DMS53 treated with DMSO at 0.1 percent for 48 hours (cell line): Measurements from ENCODE around the gene KIF17.

Experiments used
- DNase-seq: peaks from one replicate; lab custom pipeline; 2025; ENCODE audit not compliant: unreplicated experiment; lab: John Stamatoyannopoulos, UW

The KIF17 gene

DNA sequence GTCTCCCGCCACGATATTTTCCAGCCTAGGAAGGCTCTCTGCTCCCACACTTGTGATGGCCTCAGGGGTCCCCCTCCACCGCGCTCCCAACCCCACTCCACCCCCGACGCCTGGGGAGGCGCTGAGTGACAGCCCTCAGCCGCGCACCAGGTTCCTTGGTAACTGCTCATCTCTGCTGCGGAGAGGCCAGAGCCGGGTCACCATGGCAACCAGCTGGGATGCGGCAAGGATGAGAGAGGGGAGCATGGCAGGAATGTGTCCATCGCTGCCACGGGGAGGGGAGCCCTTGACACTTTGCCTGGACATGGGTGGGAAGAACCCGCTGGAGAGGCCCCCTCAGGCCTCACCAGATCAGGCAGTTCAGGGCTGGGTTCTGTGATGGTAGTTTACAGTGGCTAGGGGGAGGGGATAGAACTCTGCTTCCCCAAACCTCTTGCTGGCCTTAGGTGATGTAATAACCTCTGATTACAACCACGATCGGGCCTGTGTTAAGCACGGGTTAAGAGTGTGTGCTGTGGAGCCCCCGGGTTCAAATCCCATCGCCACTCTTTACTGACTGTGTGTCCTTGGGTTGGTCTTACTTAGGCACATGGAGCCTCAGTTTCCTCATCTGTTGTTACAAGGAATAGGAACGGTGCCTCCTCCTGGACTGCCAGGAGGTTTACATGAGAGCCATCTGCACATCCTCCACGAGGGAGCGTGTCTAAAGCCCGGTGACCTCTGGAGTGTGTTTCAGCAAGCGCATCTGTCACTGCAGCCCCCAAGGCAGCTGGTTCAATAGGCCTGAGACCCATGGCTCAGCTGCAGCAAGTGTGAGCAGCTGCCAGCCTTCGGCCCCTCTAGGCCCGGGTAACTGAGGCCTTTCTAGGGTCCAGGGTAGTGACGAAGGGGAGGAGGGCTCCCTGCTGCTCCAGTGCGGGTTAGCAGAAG is 6.3 kb downstream of the KIF17 start:
- DNase-seq: no peak

DNA sequence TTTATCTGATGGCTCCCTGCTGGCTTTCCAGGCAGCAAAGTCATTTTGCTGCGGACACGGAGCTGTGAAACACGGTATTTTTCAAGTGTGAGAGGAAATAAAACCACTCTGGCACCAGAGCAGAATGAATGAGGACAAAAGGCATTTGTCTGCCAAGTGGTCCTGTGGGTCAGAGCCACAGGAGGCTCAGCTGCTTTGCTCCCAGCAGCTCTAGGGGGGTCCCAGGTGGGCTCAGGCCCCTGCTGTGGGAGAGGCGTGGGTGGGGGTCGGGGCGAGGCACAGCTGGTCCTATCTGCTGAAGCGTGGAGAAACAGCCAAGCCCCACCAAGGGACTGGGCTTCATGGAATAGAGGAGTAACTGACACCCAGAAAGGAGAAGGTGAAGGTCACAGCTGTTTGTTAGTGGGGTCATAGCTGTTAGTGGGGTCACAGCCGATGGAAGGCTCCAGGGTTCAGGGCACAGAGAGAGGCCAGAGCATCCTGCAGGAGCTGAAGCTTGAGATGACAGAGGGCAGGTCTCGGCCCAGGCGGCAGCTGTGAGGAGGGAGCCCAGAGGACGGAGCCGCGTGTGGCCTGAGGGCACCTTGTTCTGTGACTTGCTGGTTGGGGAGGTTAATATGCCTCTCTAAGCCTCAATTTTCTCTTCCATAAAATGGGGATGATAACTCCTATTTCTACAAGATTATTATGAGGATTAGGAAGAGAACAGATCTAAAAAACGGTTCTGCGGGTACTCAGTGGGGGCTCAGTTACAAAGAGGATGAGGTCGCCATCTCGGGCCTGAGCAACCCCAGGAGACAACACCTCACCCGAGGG is 7.1 kb downstream of the KIF17 start:
- no peak for DNase-seq

DNA sequence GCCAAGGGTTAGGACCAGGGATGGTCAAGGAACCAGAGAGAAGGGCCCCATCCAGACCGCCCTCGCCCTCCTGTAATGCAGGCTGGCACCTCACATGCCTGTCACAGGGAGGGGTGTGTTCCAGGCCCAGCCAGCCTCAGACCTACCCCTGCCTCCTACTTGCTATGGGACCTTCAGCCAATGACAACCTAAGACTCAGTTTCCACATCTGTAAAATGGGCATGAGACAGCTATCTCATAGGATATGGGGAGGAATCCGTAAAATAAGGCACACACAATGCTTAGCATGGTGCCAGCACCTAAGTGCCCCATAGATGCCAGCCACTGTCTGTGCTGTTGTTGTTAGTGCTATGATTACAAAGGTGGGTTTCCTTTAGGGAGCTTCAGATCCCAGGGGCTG is 7.9 kb downstream of the KIF17 start:
- no peak for DNase-seq

DNA sequence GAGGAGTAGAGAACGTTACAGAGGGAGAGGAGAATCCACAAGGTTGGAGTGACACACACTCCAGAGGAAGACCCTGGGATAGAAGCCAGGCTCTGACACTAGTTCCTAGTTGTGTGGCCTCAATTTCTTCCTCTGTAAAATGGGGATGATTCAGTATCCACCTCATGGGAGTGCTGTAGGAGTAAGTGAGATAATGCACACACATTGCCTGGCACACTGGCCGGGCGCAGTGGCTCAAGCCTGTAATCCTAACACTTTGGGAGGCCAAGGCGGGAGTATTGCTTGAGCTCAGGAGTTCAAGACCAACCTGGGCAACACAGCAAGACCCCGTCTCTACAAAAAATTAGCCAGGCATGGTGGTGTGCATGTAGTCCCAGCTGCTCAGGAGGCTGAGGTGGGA is 8.9 kb downstream of the KIF17 start:
- DNase-seq: no peak

DNA sequence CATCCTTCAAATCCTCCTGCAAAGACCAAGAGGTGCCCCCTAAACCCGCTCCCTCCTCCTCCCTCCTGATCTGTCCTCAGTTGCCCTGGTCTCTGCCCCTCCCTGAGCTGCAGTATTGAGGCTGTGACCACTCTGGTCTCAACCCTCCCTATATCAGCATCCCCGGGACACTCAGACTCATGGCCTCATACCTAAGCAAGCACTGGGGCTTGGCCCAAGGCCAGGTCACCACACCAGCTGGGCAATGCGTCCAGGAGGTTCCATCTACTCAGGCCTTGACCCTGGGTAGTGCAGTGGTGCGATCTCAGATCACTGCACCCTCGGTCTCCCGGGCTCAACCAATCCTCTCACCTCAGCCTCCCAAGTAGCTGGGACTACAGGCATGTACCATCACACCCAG is 9.8 kb downstream of the KIF17 start:
- no peak for DNase-seq

DNA sequence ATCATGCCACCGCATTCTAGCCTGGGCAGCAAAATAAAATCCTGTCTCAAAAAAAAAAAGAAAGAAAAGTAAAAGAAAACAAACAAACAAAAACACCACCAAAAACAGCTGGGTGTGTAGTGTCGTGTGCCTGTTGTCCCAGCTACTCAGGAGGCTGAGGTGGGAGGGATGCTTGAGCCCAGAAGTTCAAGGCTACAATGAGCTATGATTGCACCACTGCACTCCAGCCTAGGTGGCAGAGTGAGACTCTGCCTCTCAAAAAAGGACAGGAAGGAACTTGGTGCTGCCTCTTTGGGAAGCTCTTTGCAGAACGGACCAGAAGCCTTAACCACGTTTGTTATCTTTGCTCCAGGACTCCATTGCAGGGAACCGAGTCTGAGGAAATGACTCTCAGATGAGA is 11.0 kb downstream of the KIF17 start:
- DNase-seq: no peak

DNA sequence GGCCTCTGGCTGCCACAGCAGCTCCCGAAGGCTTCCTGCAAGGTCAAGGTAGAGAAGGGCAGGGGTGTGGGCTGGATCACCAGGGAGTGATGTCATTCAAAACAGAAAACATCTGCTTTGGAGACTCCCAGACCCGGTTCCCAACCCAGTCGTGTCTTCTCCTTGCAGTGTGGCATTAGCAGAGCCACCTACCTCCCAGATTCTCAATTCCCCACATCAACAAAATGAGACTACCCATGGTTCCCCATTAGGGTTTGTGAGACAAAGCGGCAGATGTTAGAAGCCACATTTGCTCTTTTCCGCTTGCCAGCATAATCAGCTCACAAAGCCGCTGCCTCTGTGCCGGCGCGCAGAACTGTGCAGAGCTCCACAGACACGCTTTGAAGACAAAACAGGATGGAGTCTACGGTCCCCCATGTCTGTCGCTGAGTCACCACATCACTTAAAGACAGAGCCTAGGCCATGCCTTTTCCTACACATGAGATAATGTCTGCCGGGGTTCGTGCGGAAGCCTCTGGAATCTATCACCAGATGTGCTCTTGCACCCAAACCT is 12.5 kb downstream of the KIF17 start:
- DNase-seq: no peak

DNA sequence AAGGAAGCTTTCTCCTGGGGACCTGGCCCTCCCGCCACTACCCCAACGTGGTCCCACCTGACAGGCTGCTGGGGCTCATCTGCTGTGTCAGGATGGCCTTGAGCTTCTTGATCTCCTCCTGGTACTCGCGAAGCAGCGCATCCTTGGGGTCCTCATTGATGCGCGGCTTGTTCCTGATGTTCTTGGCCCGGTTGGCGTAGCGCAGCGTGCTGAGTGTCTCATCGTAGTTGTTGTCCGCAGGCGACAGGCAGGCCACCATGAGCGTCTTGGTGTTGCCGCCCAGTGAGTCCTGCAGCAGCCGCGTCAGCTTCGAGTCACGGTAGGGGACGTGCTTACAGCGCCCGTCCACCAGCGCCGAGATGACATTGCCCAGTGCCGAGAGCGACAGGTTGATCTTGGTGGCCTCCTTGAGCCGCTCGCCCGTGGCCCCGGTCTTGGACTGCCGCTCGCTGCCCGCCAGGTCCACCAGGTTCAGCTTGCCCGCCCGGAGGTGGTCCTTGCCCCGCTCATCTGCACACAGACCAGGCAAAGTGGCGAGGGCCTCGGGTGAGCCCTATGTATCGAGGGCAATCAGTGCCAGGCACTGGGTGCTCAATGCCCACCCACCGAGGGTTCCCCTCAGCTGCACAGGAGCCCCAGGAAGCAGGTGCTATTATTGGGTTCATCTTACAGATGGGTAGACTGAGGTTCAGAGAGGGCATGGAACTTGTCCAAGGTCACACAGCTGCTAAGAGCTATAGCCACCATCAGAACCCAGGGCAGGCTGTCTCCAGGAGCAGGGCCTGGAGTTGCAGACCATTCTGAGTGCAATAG is 13.2 kb downstream of the KIF17 start:
- DNase-seq: no peak

DNA sequence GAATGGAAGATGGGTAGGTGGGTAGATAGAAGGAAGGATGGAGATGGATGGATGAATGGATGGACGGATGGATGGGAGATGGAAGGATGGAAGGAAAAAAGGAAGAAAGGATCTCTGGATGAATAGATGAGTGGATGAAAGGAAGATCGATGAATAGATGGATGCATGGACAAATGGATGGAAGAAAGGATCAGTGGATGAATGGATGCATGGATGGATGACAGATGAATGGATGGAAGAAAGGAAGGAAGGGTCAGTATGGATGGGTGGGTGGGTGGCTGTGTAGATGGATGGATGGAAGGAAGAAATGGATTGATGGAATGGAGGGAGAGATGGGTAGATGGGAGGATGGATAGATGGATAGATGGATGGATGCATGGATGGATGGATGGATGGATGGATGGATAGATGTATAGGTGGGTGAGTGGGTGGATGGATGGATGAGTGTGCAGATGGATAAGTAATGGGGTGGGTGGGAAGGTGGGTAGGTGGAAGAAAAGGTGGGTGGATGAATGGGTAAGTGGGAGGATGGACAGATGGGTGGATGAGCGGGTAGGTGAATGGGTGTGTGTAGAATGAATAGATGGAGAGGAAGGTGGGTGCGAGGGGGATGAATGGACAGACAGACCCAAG is 14.6 kb downstream of the KIF17 start:
- DNase-seq: no peak

DNA sequence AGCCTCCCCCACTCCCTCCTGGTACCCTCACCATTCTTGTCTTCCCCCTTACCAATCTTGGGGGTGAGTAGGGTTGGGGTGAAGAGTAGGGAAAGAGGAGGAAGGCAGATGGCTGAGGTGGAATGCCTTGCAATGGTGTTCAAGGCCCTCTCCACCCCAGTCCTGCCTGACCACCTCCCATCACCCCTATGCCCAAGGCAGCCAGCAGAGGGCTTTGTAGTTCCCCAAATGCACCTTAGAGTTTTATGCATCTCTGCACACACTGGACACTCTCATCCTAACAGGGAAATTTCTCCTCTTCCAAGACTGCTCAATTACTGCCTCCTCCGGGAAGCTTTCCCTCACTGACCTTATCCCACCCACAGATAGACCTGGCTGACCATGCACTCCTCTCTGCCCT is 15.4 kb downstream of the KIF17 start:
- no peak for DNase-seq

DNA sequence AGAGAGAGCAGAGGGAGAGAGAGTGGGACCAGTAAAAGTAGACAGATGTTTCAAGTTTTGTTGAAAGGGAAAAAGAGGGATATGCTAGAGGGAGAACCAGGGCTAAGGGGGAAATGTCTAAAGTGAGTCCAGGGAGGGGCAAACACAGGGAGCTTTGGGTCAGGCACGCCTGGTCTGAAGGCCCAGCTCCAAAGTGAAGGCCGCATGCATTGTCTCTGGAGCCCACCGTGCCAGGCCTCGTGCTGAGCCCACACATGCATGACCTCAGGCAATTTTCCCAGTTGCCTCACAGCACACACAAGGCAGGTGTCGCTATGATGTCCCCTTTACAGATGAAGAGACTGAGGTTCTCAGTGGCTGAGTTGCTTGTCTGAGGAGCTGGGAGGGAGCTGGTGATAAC is 16.0 kb downstream of the KIF17 start:
- DNase-seq: no peak

DNA sequence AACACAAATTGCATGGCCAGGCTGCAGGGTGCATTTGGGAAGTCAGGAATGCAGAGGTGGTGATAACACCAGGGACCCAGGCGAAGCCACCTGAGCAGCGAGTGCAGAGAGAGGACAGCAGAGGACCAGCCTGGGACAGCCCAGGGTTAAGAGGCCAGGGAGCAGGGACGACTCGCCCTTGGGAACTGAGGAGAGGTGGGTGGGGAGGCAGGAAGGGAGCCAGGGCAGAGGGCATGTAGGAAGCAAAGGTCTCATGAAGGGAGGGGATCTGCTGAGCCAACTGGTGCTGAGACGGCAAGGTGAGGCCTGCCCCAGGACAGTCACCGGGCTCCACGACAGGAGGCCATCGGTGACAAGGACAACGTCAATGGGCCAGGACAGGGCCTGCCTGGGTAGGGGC is 16.4 kb downstream of the KIF17 start:
- DNase-seq: no peak

DNA sequence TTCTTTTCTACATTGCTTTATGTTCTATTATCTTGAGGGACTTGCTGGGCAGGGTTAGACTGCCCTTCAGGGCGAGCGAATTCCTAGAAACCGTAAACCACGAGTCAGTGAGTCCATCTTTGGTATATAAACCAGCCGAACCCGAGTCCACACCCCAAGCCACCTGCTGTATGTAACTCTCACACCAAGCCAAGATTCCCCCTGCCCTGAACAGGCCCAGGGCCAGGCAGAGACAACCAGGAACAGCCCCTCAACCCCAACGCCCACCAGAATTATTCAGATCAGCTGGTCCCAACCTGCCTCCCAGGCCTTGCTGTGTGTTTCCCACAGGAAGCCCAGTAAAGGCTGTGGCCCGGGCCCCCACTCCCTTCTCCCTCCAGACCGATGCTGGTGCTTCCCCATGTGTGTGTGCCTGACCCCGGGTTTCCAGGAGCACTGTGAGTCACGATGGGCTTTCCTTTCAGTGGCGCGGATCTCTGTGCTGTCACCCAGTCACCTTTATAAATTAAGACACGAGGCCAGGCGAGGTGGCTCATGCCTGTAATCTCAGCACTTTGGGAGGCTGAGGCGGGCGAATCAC is 17.1 kb downstream of the KIF17 start:
- DNase-seq: no peak

DNA sequence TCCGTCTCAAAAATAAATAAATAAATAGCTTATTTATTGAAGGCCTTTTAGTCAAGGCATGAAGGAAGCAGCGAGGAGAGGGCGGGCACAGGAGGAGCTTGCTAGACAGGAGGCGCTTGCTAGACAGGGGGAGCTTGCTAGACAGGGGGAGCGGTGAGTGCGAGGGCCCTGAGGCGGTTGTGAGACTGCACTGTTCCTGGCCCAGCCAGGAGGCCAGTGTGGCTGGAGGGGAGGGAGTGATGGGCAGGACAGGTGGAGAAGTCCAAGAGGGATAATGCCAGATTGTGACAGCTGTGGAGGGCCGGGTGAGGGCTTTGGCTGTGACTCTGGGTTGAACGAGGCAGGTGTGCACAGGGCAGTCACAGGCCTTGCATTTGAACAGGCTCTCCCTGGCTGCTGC is 18.2 kb downstream of the KIF17 start:
- no peak for DNase-seq

DNA sequence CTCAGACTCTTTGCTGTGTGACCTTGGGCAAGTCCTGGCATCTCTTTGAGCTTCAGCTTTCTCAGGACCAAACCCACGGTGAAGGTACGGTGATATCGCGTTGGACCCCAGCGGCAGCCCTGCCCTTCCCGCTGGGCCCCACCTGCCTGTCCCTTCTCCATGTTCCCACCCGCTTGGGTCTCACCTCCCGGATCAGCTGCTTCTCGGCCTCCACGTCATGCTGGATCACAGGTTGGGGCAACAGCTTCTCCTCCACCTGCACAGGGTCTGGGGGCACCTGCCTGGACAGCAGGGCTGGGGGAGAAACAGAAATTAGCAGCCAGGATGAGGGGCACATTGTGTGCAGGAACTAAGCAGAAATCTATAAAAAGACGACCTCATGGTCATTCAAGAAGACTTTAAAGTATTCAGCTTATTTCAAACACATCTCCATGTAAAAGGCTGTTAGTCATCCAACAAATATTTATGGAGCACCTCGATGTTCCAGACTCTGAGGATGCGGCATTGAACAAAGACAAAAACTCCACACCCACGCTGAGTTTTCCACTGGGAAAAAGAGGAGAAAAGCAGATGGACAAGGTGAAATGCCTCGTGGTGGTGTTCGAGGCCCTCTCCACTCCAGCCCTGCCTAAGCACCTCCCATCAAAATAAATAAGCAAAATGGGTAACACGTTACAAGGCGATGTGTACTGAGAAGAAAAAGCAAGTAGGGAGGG is 19.5 kb downstream of the KIF17 start:
- DNase-seq: no peak

DNA sequence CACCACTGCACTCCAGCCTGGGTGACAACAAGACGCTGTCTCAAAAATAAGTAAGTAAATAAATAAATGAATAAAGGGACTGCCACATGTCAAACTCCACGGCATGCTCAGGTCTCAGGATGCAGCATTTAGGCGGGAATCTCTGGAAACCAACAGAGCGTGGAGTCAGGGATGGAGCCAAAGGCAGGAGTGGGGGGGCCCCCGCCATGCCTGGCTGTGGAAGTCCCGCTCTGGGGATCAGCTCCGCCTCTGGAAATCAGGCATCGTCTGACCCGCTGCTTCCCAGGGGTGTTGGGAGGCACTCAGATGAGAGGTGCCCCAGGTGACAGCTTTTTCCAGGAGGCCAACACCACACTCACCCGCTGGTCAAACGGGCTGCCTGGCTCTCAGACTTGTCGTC is 20.2 kb downstream of the KIF17 start:
- no peak for DNase-seq

DNA sequence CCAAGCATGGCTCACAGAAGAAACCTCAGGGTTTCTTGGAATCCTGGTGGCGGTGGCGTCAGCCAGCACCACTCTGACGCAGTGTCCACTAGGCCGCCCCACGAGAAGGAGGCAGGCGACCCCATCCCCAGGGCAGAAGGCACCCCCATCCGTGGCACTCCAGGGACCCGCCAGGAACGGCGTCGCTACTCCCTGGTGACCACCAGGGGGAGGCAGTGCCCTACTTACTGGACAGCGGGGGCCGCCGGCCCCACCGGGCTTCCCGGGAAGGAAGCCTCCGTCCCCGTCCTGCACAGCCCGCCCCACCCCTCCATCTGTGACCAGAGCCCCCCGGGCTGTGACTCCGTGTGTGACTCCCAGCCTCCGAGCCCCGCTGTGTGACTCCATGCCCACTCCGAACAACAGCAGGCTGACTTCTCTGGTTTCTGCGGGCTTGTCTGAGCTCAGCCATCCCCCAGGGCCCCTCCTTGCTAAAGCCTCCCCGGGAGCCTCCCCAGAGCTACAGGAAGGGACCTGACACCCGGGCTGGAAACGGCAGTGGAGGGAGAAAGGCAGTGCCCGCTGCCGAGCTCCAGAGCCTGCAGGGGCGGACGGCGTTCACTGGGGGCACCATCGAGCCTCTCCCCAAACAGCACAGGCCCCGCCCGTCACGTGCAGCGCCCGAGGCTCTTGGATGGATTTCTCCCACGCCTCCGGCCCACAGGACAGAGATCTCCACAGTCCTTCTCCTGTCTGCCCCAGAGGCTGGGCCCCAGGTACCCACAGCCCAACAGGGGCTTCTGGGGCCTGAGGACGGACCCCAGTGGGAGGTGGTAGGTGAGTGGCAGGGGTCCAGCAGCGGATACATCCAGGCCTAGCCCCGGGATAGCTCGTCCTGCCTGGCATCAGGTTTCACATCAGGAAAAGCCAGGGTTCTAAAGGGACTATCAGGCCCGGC is 21.1 kb downstream of the KIF17 start:
- peak; percentile 76 for DNase-seq

DNA sequence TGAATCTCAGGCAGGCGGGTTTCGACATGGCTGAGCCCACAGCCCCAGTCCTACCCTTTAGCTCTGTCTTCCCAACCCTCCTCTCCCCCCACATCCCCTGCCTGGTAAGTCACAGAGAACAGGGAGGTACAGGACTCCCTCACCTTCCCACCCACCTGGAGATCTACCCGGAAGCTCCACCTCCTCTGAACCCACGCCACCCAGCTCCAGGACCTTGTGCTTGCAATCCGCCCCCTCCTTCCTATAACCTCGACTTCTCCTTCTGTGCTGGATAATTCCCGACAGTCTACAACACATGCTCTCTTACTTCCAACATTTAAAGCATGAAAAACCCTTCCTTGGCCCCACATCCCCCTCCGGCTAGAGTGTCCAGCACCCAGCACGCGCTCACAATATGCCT is 22.3 kb downstream of the KIF17 start:
- DNase-seq: no peak

DNA sequence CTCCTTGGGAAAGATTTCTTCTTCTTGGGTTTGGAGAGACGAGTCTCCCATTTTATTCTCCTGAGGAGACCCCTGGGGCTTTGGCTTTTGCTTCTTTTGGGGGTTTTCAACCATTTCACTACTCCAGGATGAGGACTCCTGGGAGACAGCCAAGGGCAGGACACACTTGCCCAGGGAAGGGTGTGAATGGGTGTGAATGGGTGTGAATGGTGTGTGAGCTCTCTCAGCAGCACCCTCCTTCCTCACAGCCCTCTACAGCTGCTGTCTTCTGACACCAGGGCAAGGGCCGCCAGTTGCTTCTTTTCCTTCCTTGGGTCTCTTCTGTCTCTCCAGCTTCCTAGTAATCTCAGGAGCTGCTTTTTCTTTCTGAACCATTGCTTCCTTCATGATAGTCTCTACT is 24.2 kb downstream of the KIF17 start:
- DNase-seq: no peak
